ENCODE results near the gene CEP63.

Gene CEP63

GRCh38 chr3:134446800-134447199, 39.1 kb upstream of the CEP63 start:
- DNase-seq (ENCODE audit: low read depth), result no peak
- H3K4me3 ChIP-seq (ENCODE audit: low read length), result no peak overlapping the region
- TF ChIP-seq, protein P1, sequence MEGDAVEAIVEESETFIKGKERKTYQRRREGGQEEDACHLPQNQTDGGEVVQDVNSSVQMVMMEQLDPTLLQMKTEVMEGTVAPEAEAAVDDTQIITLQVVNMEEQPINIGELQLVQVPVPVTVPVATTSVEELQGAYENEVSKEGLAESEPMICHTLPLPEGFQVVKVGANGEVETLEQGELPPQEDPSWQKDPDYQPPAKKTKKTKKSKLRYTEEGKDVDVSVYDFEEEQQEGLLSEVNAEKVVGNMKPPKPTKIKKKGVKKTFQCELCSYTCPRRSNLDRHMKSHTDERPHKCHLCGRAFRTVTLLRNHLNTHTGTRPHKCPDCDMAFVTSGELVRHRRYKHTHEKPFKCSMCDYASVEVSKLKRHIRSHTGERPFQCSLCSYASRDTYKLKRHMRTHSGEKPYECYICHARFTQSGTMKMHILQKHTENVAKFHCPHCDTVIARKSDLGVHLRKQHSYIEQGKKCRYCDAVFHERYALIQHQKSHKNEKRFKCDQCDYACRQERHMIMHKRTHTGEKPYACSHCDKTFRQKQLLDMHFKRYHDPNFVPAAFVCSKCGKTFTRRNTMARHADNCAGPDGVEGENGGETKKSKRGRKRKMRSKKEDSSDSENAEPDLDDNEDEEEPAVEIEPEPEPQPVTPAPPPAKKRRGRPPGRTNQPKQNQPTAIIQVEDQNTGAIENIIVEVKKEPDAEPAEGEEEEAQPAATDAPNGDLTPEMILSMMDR (conservative IDR thresholded peaks at IDR 0.05; ENCODE audit: low read depth, low read length), result no peak

GRCh38 chr3:134447351-134447750, 38.5 kb upstream of the CEP63 start:
- DNase-seq (ENCODE audit: low read depth), result no peak
- H3K4me3 ChIP-seq (ENCODE audit: low read length), result no peak overlapping the region
- TF ChIP-seq, protein P1 (conservative IDR thresholded peaks at IDR 0.05; ENCODE audit: low read depth, low read length), result no peak

GRCh38 chr3:134448664-134449063, 37.2 kb upstream of the CEP63 start:
- TF ChIP-seq, protein P1 (conservative IDR thresholded peaks at IDR 0.05; ENCODE audit: low read depth, low read length), result no peak
- DNase-seq (ENCODE audit: low read depth), result no peak

GRCh38 chr3:134449277-134449676, 36.6 kb upstream of the CEP63 start:
- H3K4me3 ChIP-seq (ENCODE audit: low read length), result no peak overlapping the region
- no peak for DNase-seq (ENCODE audit: low read depth)
- TF ChIP-seq, protein P1 (conservative IDR thresholded peaks at IDR 0.05; ENCODE audit: low read depth, low read length), result peak; percentile 55

More at GRCh38 chr3:134448664-134449063, 37.2 kb upstream of the CEP63 start:
- H3K4me3 ChIP-seq (ENCODE audit: low read length), result no peak overlapping the region

DNA sequence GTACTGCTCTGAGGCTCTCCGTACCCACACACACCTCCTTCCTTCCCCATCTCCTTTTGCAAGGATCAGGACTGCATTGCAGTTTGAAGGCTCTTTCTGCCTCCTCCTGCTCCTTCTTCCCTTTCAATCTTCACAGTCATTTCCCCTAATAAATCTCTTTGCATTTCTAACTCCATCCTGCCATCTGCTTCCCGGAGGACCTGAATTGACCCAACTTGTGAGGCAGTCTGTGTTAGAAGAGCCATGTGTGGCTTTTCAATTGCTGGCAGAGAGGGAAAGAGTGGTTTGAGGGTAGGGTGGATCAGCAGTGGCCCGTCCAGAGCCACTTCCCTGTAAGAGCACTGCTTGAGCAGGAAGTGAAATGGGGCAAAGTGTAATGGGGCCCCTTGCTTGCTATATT, 35.9 kb upstream of the CEP63 start:
- TF ChIP-seq, protein P1 (conservative IDR thresholded peaks at IDR 0.05; ENCODE audit: low read depth, low read length), result no peak
- H3K4me3 ChIP-seq (ENCODE audit: low read length), result no peak overlapping the region
- DNase-seq (ENCODE audit: low read depth), result no peak

DNA sequence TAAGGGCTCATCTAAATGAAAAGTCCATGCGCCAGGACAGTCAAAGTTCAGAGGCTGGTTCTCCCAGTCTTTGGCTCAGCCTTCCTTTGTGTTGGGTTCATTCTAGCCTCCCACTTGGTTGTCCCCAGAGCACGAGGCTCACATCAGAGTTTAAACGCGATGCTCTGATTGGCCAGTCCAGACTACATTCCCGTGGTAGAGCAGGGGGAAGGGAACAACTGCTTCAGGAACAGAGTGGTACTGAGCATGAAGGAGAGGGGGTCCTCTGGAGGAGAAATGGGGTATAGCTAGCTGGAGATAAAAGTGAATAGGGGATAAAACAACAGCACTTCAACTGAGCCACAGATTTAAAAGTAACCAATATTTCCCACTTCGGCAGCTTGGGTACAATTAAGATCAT, 32.2 kb upstream of the CEP63 start:
- DNase-seq (ENCODE audit: low read depth), result no peak
- TF ChIP-seq, protein P1 (conservative IDR thresholded peaks at IDR 0.05; ENCODE audit: low read depth, low read length), result peak; percentile 22
- no peak overlapping the region for H3K4me3 ChIP-seq (ENCODE audit: low read length)

DNA sequence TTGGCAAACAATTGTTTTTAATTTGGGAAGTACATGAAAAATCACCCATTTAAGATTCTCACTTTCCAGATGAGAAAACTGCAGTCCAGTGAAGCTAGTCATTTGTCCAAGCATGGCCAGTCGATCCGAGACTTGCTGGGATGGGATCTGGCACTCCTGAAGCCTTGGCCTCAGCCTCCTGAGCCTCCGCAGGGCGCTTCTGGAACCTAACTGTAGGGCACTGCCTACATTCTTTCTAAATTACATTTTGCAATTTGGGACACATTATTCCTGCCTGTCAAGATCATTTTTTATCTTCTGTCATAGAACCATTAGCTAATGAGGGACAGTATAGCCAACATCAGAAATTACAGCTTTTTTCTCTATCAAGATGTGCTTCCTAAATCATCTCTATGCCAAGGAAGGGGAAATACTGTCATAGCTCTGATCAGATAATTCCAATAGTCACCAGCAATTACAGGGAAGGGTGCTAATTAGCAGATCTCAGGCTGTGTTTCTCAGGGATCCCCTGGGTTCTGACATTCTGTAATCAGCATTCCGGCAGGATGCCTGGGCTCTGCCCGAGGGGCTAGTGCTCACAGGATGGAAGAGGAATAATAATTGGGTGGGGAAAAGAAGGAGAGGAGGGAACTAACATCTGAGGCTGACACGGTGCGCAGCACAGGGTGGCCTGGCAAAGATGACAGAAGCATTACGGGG, 28.3 kb upstream of the CEP63 start:
- no peak for DNase-seq (ENCODE audit: low read depth)
- no peak overlapping the region for H3K4me3 ChIP-seq (ENCODE audit: low read length)
- TF ChIP-seq, protein P1 (conservative IDR thresholded peaks at IDR 0.05; ENCODE audit: low read depth, low read length), result no peak

Measured in retinal pigment epithelial cell (primary cell).